Lower lobe of right lung (tissue), 2 donors: ENCODE measurements around the gene CGB3. TPM values are rescaled to one million over a fixed set of nuclear protein-coding genes. Genes with fewer than 3 reads are reported as not detected.

ENCODE experiments used
- ATAC-seq, 2 donors: fragments of 200-7000 bp; cut with Tn5 transposase; one replicate each; pipeline ENCODE4 v1.9.1; 2020 to 2022; ENCODE audit warnings: mild to moderate bottlenecking in 2 of 2, moderate library complexity in 2 of 2
- DNase-seq: peaks from one replicate; pipeline ENCODE4 v3.0.0-alpha.2; 2020
- H3K27ac ChIP-seq: fragments of 200-600 bp; one replicate; pipeline ENCODE4 v1.8.0; 2022
- H3K27me3 ChIP-seq: fragments of 200-600 bp; one replicate; pipeline ENCODE4 v1.8.0; 2022; ENCODE audit warnings: low read depth
- H3K36me3 ChIP-seq: fragments of 200-600 bp; one replicate; pipeline ENCODE4 v1.8.0; 2022; ENCODE audit warnings: mild to moderate bottlenecking
- H3K4me1 ChIP-seq: fragments of 200-600 bp; one replicate; pipeline ENCODE4 v1.8.0; 2022
- H3K4me3 ChIP-seq: fragments of 200-600 bp; one replicate; pipeline ENCODE4 v1.8.0; 2022; ENCODE audit warnings: mild to moderate bottlenecking
- H3K9me3 ChIP-seq: fragments of 200-600 bp; one replicate; pipeline ENCODE4 v1.8.0; 2022
- intact Hi-C: fragments of 100-400 bp; cut with DNase I; formaldehyde crosslinking; loops from one replicate; pipeline ENCODE4 v1.11.0; 2022
- total RNA-seq: library from RNA; stranded (reverse); fragmentation: NEBNext Ultra II Directional; extraction: Animal tissue kit (Norgen Biotek cat#: 25700); gene quantifications from one replicate; pipeline ENCODE4 v1.2.1, GENCODE V29; 2021
- TF ChIP-seq, protein P1 (sequence below): fragments of 200-600 bp; IDR thresholded peaks from one replicate; pipeline ENCODE4 v1.8.0; 2022; ENCODE audit warnings: antibody characterized with exemption, mild to moderate bottlenecking
- donor health status: DM: no; HTN: yes; CAD: no; lungs with severe emphysema.

Gene CGB3
- total RNA-seq, 1 donor from 2014 or later: not detected

DNA sequence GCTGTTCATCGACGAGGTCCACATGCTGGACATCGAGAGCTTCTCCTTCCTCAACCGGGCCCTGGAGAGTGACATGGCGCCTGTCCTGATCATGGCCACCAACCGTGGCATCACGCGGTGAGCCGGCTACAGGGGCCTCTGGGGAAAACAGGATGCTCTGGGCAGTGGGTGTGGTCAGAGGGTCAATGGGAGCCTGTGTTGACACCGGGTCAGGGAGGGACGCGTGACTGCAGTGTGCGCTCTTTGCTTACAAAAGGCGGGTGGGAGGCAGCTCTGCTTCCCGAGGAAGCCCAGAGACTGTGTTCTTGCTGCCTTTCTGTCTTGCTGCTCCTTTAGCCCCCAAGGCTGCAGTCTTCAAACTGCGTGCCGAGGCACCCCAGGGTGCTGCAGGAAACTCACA, 12.9 kb downstream of the CGB3 start:
- DNase-seq (no peak), ATAC-seq (no peak)
- intact Hi-C loops: no loop called here
- Histone ChIP-seq H3K27ac (no peak overlapping the region), H3K4me3 (no peak overlapping the region), H3K9me3 (no peaks in the 10 kb centered on the region), H3K27me3 (no peaks in the 10 kb centered on the region), H3K4me1 (no peaks in the 10 kb centered on the region), H3K36me3 (peaks cover 68% of the 10 kb centered on the region)
- TF ChIP-seq, protein P1, sequence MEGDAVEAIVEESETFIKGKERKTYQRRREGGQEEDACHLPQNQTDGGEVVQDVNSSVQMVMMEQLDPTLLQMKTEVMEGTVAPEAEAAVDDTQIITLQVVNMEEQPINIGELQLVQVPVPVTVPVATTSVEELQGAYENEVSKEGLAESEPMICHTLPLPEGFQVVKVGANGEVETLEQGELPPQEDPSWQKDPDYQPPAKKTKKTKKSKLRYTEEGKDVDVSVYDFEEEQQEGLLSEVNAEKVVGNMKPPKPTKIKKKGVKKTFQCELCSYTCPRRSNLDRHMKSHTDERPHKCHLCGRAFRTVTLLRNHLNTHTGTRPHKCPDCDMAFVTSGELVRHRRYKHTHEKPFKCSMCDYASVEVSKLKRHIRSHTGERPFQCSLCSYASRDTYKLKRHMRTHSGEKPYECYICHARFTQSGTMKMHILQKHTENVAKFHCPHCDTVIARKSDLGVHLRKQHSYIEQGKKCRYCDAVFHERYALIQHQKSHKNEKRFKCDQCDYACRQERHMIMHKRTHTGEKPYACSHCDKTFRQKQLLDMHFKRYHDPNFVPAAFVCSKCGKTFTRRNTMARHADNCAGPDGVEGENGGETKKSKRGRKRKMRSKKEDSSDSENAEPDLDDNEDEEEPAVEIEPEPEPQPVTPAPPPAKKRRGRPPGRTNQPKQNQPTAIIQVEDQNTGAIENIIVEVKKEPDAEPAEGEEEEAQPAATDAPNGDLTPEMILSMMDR: no peak

DNA sequence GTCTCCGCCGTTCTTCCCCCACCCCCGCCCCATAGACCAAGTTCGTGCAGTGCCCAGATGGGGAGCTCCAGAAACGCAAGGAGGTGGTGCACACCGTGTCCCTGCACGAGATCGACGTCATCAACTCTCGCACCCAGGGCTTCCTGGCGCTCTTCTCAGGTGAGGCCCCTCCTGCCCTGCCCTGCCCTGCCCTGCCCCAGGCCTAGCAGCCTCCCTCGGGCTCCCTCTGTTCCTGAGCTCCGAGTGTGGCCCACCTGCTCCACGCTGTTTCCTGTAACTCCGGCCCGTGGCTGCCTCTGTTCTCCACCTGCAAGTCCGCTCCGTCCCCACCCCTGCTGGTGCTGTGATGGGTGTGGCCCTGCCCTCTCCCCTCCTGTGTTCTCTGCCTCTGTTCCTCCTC, 13.7 kb downstream of the CGB3 start:
- Histone ChIP-seq H3K27me3 (no peaks in the 10 kb centered on the region), H3K36me3 (peaks cover 74% of the 10 kb centered on the region), H3K9me3 (no peaks in the 10 kb centered on the region), H3K4me3 (no peak overlapping the region), H3K4me1 (no peaks in the 10 kb centered on the region), H3K27ac (no peak overlapping the region)
- TF ChIP-seq, protein P1: no peak
- intact Hi-C loops: no loop called here
- no peak for ATAC-seq
- no peak for DNase-seq

DNA sequence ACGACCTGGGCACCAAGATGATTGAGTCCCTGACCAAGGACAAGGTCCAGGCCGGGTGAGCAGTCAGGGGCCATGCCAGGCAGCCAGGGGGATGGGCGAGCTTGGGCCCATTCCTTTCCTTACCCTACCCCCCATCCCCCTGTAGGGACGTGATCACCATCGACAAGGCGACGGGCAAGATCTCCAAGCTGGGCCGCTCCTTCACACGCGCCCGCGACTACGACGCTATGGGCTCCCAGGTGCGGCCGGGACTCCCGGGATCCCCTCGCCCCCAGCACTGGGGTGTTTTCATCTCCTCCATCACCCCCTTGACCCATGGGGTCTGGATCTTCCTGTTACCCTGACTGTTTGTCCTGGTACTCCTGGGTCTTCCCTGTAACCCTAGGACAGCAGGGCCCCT, 14.3 kb downstream of the CGB3 start:
- TF ChIP-seq, protein P1: no peak
- Histone ChIP-seq H3K27me3 (no peaks in the 10 kb centered on the region), H3K4me3 (no peak overlapping the region), H3K36me3 (peaks cover 74% of the 10 kb centered on the region), H3K9me3 (no peaks in the 10 kb centered on the region), H3K4me1 (no peaks in the 10 kb centered on the region), H3K27ac (no peak overlapping the region)
- intact Hi-C loops: no loop called here
- ATAC-seq (no peak), DNase-seq (no peak)

DNA sequence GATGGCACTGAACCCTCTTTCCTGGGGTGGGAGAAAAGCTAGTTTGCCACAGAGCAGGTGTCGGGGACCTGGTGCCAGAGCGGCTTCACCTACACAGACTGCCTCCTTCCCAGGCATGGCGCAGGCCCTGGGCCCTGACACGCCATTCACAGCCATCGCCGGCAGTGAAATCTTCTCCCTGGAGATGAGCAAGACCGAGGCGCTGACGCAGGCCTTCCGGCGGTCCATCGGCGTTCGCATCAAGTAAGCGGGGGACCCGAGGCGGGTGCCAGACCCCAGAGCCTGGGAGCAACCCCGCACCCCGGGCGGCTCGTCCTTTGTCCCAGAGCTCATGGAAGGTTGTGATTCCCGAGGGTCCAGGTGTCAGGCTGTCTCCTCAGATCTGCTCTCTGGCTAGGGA, 17.2 kb downstream of the CGB3 start:
- no peak overlapping the region for H3K27ac ChIP-seq
- no peaks in the 10 kb centered on the region for H3K4me1 ChIP-seq
- TF ChIP-seq, protein P1: no peak
- H3K27me3 ChIP-seq: no peaks in the 10 kb centered on the region
- intact Hi-C loops: no loop called here
- no peak overlapping the region for H3K4me3 ChIP-seq
- ATAC-seq (peak in 1 of 2 donors; percentile 13), DNase-seq (no peak)
- H3K9me3 ChIP-seq: no peaks in the 10 kb centered on the region
- H3K36me3 ChIP-seq: peaks cover 80% of the 10 kb centered on the region

DNA sequence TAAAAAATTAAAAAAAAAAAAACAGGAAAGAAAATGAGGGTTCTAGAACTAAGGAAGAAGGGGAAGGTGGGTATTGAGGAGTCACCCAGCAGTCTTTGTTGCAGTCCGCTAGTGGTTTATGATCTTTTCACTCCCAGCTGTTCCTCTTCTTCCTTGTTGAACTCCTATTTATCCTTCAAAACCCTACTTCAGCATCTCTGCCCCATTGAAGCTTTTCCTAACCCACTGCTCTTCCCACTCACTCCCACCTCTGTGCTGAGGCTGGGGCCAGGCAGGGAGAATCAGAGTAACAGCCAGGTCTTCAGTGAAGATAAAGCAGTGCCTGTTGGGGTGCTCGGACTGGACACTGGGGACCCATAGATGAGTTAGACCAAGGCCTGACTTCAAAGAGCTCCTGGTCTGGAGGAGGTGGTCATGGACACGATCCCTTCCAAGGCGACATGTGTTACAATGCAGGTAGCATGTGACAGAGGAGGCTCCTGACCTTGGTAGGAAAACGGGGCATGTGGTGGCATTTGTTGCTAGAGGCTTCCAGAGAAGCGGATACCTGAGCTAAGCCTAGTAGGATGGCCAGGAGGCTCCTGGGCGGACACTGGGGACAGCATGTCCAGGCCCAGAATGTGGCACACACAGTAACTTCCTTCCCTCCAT, 19.0 kb downstream of the CGB3 start:
- H3K4me1 ChIP-seq: no peaks in the 10 kb centered on the region
- H3K9me3 ChIP-seq: no peaks in the 10 kb centered on the region
- no peak overlapping the region for H3K27ac ChIP-seq
- TF ChIP-seq, protein P1: no peak
- no peaks in the 10 kb centered on the region for H3K27me3 ChIP-seq
- H3K36me3 ChIP-seq: peaks cover 68% of the 10 kb centered on the region
- no peak for ATAC-seq
- intact Hi-C loops: no loop called here
- no peak overlapping the region for H3K4me3 ChIP-seq
- no peak for DNase-seq
